GM21576 (cell line): Measurements from ENCODE around the gene PRAC2.

ENCODE experiments used
- ATAC-seq: cut with Tn5 transposase; IDR thresholded peaks from one replicate; pipeline ENCODE4 v1.9.1; 2021; ENCODE audit warnings: mild to moderate bottlenecking, moderate library complexity; ENCODE audit not compliant: unreplicated experiment

The PRAC2 gene

DNA sequence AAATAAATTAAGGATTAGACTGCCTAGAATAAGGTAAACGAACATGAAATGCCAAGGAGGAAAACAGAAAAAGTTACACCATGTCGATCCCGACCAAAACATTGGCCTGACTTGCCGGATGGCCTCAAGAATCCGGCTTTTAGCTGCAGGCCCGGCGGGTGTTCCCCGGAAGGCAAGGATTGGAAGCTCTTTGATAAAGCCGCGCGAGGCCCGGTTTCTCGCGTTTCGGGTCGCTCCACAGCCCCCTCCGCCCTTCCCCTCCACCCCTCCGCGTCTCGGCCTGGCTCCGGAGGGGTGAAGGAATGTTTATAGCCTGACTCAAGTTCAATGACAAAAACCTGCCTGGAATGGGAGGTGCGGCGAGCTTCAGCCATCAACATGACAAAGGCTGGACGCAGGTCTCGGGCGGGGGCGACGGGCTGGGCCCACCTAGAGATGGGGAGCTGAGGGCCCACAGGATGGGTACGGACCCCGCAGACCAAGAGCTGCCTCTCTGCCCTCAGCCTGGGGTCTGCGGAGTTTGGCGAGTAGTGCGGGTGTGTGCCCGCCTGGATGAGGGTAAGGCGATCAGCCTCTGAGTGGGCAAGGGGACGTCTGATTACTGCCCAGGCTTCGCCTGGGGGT lies 3.2 kb upstream of the PRAC2 start:
- ATAC-seq: no peak

- ATAC-seq: no peak
Observed at GRCh38 chr17:48720266-48721008, 2.5 kb upstream of the PRAC2 start.

DNA sequence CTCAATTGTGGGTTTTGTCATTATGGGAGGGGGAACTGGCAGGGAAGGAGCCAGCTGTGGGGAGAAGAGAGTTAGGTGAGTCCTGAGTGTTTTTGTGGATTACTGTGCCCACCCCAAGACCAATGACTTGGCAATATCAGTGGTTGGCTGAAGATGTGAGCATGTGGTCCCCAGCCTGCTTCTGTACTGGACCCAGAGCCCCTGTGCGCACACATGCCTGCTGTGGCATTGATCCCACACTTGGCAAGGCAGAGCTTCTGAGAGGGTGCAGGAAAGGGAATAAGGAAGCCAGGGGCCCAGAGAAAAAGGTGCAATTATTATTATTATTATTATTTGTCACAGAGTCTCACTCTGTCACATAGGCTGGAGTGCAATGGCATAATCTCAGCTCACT lies 2.0 kb upstream of the PRAC2 start:
- no peak for ATAC-seq

GRCh38 chr17:48722201-48722907 lies 631 bp upstream of the PRAC2 start, which contains the start of gene PRAC1:
TSS of gene PRAC1 (minus strand) at chr17:48722518. CDS start at chr17:48722392, 126 bp downstream.
- ATAC-seq: no peak

DNA sequence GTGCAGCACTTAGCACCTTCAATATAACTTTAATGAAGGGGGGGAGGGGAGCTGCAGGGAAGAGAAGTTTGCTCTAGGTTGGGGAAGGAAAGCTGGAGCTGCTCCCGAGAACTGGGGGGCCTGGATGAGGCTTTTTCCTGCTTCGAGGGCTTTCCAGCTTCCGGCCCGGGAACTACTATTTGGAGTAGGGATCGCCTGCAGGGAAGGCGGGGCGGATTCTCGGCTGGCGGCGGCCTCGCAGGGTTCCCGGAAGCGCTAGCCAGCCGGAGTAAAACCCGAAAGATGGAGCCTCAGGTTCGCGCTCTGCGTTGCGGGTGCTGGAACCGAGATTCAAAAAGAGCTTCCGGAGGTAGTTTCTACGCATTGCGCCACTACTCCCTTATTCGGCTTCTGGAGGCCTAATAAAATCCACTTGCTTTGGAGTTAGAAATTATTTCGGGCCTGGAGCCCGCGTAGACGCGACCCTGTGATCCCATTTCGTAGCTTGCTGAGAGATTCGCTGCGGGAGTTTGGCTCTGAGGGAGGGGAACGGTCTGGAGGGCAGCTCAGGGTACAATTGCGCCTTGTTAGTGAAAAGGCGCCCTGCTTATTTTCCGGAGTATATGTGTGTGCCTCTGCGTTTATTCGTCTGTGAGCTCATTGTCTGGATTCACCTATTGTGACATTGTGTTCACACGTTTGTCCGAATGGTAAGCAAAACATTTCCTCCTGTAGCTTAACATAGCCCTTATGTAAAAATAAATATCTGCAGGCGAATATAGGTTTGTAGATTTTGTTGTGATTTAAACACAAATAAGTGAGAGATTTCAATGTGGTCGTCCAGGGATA lies 652 bp downstream of the PRAC2 start:
- ATAC-seq: no peak

DNA sequence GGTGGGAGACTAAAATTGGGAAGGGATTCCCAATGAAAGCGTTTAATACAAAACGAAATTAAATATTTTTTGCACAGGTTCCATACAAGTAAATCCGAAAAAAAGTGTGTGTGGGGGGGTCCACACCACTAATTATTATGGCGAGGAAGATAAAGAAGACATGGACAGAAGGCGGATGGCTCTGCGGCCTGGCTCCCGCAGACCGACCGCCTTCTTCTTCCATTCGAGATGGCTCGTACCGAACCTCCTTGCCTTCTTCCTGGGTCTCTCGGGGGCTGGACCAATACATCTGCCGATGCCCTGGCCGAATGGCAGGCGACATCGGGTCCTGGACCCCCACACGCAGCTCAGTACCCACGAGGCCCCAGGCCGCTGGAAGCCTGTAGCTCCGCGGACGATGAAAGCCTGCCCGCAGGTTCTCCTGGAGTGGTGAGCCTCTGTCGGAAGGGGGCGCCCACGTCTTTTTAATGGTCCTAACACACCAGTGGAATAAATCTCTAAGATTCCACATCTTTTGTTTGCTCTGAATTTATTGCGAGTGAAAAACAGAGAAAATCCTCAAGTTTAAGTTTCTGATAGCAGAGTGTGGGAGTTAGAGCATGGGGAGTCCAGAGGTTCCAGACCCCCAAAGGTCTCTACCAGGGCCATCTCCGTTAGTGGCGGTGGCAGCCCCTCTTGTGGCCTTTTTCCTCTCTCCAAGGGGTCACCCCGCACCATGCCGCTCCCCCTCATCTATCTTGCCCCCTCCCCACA lies 1.4 kb downstream of the PRAC2 start:
- ATAC-seq: no peak

DNA sequence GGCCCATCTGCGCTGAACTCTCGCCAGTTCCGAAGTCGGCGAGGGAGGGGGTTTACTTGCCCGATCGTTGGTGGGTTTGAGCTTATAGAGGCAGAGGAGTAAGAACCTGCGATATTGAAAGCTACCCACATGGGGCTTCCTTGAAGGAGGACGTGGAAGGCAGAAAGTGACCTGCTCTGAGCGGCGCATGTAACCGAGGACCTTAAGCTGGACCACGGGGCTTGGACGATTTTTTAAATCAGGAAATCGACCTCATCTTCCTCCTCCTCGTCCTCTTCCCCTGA lies 2.0 kb downstream of the PRAC2 start:
- ATAC-seq: no peak

DNA sequence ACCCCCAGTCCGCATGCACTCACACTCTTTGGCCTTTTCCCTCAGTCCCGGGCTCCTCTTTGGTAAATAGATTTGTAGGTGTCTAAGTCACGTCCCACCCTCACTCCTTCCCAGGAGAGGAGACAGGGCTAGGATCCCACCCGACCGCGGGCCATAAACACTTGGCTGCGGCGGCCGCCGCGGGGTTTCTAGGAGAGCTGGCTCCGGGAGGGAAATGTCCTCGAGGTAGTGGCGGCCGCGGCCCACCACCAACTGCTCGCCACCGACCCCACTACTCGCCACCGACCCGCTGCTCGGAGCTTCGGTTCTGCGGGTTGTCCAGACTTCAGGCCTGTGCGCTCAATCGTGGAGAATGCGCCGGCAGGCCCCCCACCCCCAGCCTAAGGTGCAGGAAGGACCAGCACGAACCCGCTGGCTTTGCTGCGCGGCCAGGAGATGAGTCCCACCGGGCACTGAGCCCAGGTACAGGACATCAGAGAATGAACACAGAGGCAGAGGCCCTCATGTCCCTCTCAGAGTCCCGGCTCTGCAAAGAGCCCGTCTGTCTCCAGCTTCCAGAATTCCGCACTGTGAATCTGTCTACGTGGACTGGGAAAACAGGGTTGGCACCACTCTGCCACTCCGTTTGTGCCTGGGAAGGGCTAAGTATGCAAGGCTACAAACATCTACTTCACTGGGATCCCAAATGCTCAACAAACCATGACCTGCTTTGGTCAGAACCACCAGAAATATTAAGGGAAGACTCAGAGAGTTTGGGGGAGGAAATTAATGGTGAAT lies 2.5 kb downstream of the PRAC2 start:
- ATAC-seq: no peak

GRCh38 chr17:48726114-48726915 lies 3.3 kb downstream of the PRAC2 start:
- no peak for ATAC-seq

DNA sequence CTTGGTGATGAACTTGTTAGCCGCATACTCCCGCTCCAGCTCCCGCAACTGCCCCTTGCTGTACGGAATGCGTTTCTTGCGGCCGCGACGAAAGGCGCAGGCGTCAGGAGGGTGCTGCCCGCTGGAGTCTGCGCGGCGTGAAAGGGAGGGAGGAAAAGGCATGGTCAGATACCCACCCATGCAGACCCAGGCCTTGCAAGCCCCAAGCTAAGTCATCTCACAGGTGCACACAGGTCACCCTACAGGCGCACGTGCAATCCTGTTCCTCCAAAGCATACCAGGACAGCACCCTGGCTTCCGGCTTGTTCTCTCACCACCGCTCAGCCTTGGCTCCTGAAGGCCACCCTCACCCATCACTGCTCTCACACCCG lies 3.9 kb downstream of the PRAC2 start:
- ATAC-seq: no peak

GRCh38 chr17:48727415-48728175 lies 4.6 kb downstream of the PRAC2 start:
- no peak for ATAC-seq

GRCh38 chr17:48728232-48729231 lies 5.5 kb downstream of the PRAC2 start, which contains the start of gene HOXB13:
TSS of gene HOXB13 (minus strand) at chr17:48728750. CDS start at chr17:48728593, 157 bp downstream.
- no peak for ATAC-seq

- ATAC-seq: no peak
Observed at GRCh38 chr17:48729335-48730239, 6.6 kb downstream of the PRAC2 start.

DNA sequence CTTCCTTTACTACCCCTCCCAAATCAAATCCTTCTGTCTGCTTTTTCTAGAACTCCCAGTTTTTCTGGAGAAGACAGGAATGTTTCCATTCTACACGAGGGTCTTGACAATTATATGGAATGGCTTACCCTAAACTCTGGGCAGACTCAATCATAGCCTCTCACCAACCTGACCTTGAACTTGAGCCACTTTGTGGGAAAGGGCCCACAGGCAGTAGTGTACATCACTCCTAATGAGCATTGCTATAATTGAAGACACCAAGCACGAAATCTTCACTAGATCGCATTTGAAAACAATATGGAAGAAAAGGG lies 7.2 kb downstream of the PRAC2 start:
- ATAC-seq: no peak

- no peak for ATAC-seq
Observed at GRCh38 chr17:48731355-48731754, 8.4 kb downstream of the PRAC2 start.
